Osteocyte (in vitro differentiated cells): ENCODE measurements around the gene ATXN10. TPM values are rescaled to one million over a fixed set of nuclear protein-coding genes. Genes with fewer than 3 reads are reported as not detected.

Experiments
- DNase-seq: peaks from one replicate; pipeline ENCODE4 v3.0.0; 2021; ENCODE audit warnings: mixed read lengths; ENCODE audit not compliant: unreplicated experiment; ENCODE audit errors: extremely low spot score
- H3K27ac Mint-ChIP-seq: one replicate; pipeline ENCODE4 v1.8.0; 2021; ENCODE audit warnings: mild to moderate bottlenecking, mixed read lengths; ENCODE audit not compliant: unreplicated experiment
- H3K27me3 Mint-ChIP-seq: one replicate; pipeline ENCODE4 v1.8.0; 2021; ENCODE audit warnings: mixed read lengths; ENCODE audit not compliant: unreplicated experiment
- H3K36me3 Mint-ChIP-seq: one replicate; pipeline ENCODE4 v1.8.0; 2021; ENCODE audit warnings: mixed read lengths; ENCODE audit not compliant: unreplicated experiment
- H3K4me1 Mint-ChIP-seq: one replicate; pipeline ENCODE4 v1.8.0; 2021; ENCODE audit warnings: mixed read lengths; ENCODE audit not compliant: unreplicated experiment
- H3K4me3 Mint-ChIP-seq: one replicate; pipeline ENCODE4 v1.8.0; 2021; ENCODE audit warnings: mild to moderate bottlenecking, moderate library complexity, mixed read lengths; ENCODE audit not compliant: unreplicated experiment
- H3K9me3 Mint-ChIP-seq: one replicate; pipeline ENCODE4 v1.8.0; 2021; ENCODE audit warnings: mixed read lengths; ENCODE audit not compliant: unreplicated experiment
- total RNA-seq: library from RNA; stranded (reverse); gene quantifications from 2 replicates; pipeline ENCODE4 v1.2.1, GENCODE V29; 2021
- TF ChIP-seq, protein P1 (sequence below): fragments of 200-600 bp; sonication (generic); IDR thresholded peaks from 2 replicates; pipeline ENCODE4 v1.5.0; 2021; ENCODE audit warnings: antibody characterized with exemption, mild to moderate bottlenecking, moderate library complexity

Gene ATXN10
- total RNA-seq, 1 donor from 2014 or later: 164 TPM

DNA sequence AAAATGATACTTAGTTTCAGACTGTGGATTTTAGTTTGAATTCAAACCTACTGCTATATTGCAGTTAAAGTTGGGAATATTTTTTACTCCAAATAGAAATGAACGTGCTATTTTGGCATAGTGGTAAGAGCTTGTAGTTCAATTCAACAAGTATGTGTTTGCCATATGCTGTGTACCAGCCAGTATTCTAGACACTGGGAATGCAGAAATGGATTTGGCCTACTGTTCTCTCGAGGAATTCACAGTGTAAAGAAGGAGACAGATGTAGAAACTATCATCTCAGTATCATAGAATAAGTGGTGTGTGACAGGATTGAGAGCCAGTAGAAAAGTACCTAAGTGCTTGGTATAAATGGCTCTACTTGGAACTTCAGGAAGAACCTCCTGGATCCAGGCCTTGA lies 80.4 kb downstream of the ATXN10 start:
- H3K4me1 Mint-ChIP-seq: peaks cover 21% of the 10 kb centered on the region
- H3K27me3 Mint-ChIP-seq: no peaks in the 10 kb centered on the region
- no peak overlapping the region for H3K27ac Mint-ChIP-seq
- no peak overlapping the region for H3K4me3 Mint-ChIP-seq
- peaks cover 13% of the 10 kb centered on the region for H3K36me3 Mint-ChIP-seq
- DNase-seq: no peak
- H3K9me3 Mint-ChIP-seq: no peaks in the 10 kb centered on the region
- TF ChIP-seq, protein P1, sequence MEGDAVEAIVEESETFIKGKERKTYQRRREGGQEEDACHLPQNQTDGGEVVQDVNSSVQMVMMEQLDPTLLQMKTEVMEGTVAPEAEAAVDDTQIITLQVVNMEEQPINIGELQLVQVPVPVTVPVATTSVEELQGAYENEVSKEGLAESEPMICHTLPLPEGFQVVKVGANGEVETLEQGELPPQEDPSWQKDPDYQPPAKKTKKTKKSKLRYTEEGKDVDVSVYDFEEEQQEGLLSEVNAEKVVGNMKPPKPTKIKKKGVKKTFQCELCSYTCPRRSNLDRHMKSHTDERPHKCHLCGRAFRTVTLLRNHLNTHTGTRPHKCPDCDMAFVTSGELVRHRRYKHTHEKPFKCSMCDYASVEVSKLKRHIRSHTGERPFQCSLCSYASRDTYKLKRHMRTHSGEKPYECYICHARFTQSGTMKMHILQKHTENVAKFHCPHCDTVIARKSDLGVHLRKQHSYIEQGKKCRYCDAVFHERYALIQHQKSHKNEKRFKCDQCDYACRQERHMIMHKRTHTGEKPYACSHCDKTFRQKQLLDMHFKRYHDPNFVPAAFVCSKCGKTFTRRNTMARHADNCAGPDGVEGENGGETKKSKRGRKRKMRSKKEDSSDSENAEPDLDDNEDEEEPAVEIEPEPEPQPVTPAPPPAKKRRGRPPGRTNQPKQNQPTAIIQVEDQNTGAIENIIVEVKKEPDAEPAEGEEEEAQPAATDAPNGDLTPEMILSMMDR: no peak

DNA sequence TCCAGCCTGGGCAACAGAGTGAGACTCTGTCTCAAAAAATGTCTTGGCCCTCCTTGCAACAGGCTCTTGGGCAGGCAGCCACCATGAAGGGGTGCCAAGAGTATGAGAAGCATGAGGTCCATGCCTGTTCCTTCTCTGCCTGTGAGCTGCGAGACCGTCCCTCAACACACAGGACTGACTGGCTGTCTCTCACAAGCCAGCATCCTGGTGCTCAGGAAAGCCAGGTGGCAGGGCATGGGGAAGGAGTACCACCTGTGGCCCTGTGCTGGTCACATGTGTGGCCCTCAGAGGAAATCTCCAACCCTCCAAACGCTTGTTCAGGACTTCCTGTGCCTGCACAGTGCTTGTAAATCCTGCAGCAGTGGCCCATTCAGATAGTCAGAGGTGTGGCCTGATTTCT lies 83.2 kb downstream of the ATXN10 start:
- Mint-ChIP-seq H3K9me3 (no peaks in the 10 kb centered on the region), H3K36me3 (peaks cover 14% of the 10 kb centered on the region)

DNA sequence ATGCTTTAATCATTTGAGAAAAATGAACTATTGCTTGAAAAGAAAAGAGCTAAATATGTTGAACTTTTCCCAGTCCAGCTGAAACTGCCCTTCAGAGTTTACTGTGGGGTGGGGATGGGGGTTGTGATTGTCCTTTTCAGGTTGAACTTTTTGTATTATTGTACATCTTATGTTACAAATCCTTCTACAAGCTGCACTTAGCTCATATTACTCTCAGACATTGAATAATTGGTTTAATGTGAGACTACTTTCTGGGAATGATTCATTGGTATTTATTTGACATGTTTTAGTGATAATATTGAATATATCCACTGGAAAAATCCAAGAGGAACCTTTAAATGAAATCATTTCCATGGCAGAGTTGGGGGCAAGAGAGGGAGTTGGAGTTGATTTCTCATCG lies 84.9 kb downstream of the ATXN10 start:
- H3K4me1 Mint-ChIP-seq: peaks cover 38% of the 10 kb centered on the region
- no peak for DNase-seq
- peaks cover 14% of the 10 kb centered on the region for H3K36me3 Mint-ChIP-seq
- no peaks in the 10 kb centered on the region for H3K9me3 Mint-ChIP-seq
- H3K27ac Mint-ChIP-seq: peak overlapping the region; percentile 94
- H3K4me3 Mint-ChIP-seq: peak overlapping the region; percentile 66
- TF ChIP-seq, protein P1: no peak
- H3K27me3 Mint-ChIP-seq: no peaks in the 10 kb centered on the region

More for the DNA sequence above, 83.2 kb downstream of the ATXN10 start:
- TF ChIP-seq, protein P1: no peak
- Mint-ChIP-seq H3K4me3 (no peak overlapping the region), H3K27me3 (no peaks in the 10 kb centered on the region), H3K27ac (no peak overlapping the region), H3K4me1 (peaks cover 35% of the 10 kb centered on the region)
- no peak for DNase-seq

GRCh38 chr22:45757068-45757467 lies 85.4 kb downstream of the ATXN10 start:
- Mint-ChIP-seq H3K4me1 (peaks cover 40% of the 10 kb centered on the region), H3K9me3 (no peaks in the 10 kb centered on the region), H3K4me3 (peak overlapping the region; percentile 66), H3K27ac (peak overlapping the region; percentile 94), H3K27me3 (no peaks in the 10 kb centered on the region), H3K36me3 (peaks cover 13% of the 10 kb centered on the region)
- TF ChIP-seq, protein P1: peak; percentile 33
- DNase-seq: peak; percentile 87

DNA sequence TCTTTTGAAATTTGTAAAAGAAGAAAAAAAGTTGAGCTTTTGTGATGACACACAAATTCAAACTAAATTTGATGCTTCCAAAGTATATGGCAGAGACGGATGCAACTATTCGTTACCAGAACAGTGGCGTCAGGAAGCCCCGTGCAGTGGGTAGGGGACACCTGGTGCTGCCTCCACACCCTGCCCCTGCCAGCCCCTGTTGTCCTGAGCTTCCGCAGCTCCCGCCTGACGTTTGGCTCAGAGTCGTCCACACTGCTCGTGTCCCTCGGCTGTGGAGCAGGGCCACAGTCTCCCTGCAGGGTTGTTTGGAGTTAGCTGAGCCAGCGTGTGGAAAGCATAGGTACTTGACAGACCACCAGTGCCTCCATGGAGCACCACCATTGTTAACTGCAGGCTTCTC lies 86.3 kb downstream of the ATXN10 start:
- DNase-seq: no peak
- TF ChIP-seq, protein P1: no peak
- peak overlapping the region; percentile 57 for H3K27ac Mint-ChIP-seq
- peaks cover 12% of the 10 kb centered on the region for H3K36me3 Mint-ChIP-seq
- no peaks in the 10 kb centered on the region for H3K9me3 Mint-ChIP-seq
- peaks cover 47% of the 10 kb centered on the region for H3K4me1 Mint-ChIP-seq
- no peaks in the 10 kb centered on the region for H3K27me3 Mint-ChIP-seq
- no peak overlapping the region for H3K4me3 Mint-ChIP-seq
